ENCODE measurements around the gene DNAL4.

GRCh38 chr22:38788846-38789245 is 5.1 kb downstream of the DNAL4 start:
- TF ChIP-seq POLR2A (IDR thresholded peaks at IDR 0.05) = no peak
- TF ChIP-seq CTCF (IDR thresholded peaks at IDR 0.05) = no peak
